ENCODE data around the gene CDH5. TPM values are rescaled to one million over a fixed set of nuclear protein-coding genes. Genes with fewer than 3 reads are reported as not detected.

CDH5 gene
- total and polyA plus RNA-seq, 9 donors, result 50.9 to 100 (median 88.7) TPM

DNA sequence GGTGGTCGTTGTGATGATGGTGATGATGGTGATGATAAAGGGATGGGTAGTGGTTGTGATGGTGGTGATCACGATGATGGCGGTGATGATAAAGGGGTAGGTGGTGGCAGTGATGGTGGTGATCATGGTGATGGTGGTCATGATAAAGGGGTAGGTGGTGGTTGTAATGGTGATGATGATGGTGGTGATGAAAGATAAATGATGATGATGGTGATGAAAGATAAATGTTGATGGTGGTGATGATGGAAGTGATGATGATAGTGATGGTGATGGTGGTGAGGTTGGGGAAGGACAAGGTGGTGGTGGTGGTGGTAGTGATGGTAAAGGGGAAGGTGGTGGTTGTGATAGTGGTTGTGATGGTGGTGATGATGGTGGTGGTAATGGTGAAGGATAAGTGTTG, 13.9 kb downstream of the CDH5 start:
- H3K4me1 ChIP-seq (ENCODE audit: control insufficient read depth, insufficient read depth, low read length), result peaks cover 21% of the 10 kb centered on the region
- no peaks in the 10 kb centered on the region for H3K9me3 ChIP-seq (replicated peaks; ENCODE audit: control insufficient read depth, low read depth, low read length)
- H3K27ac ChIP-seq (ENCODE audit: low read length), result no peak overlapping the region
- H3K27me3 ChIP-seq (ENCODE audit: control insufficient read depth, insufficient read depth, low read length), result no peaks in the 10 kb centered on the region
- 92% methylated on average over 3 of the region's 3 CpGs for WGBS (ENCODE audit: insufficient coverage)
- DNase-seq, result no peak
- no peak overlapping the region for H3K4me3 ChIP-seq (ENCODE audit: low read length)
- H3K36me3 ChIP-seq (ENCODE audit: control insufficient read depth, insufficient read depth, low read length), result no peaks in the 10 kb centered on the region

- no peak for DNase-seq
- H3K36me3 ChIP-seq (ENCODE audit: control insufficient read depth, insufficient read depth, low read length), result no peaks in the 10 kb centered on the region
- H3K9me3 ChIP-seq (replicated peaks; ENCODE audit: control insufficient read depth, low read depth, low read length), result no peaks in the 10 kb centered on the region
- peaks cover 15% of the 10 kb centered on the region for H3K4me1 ChIP-seq (ENCODE audit: control insufficient read depth, insufficient read depth, low read length)
- H3K27ac ChIP-seq (ENCODE audit: low read length), result peak overlapping the region; percentile 86
- no peak overlapping the region for H3K4me3 ChIP-seq (ENCODE audit: low read length)
- WGBS (ENCODE audit: insufficient coverage), result 79% methylated on average over 3 of the region's 5 CpGs
- peaks cover 2% of the 10 kb centered on the region for H3K27me3 ChIP-seq (ENCODE audit: control insufficient read depth, insufficient read depth, low read length)
Measured at GRCh38 chr16:66381585-66382170, 15.2 kb downstream of the CDH5 start.

GRCh38 chr16:66382171-66382965, 15.9 kb downstream of the CDH5 start:
- 62% methylated on average over 11 of the region's 13 CpGs for WGBS (ENCODE audit: insufficient coverage)
- H3K4me3 ChIP-seq (ENCODE audit: low read length), result no peak overlapping the region
- H3K4me1 ChIP-seq (ENCODE audit: control insufficient read depth, insufficient read depth, low read length), result peaks cover 14% of the 10 kb centered on the region

DNA sequence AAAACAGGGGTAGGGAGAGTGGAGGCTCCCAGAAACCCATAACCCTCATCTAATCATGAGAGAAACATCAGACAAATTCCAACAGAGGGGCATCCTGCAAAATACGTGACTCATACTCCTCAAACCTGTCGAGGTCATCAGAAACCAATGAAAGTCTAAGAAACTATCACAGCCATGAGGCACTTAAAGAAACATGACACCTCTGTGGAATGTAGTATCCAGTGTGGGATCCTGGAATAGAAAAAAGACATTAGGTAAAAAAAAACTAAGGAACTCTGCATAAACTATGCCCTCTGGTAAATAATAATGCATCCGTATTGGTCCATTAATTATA, 16.4 kb downstream of the CDH5 start:
- H3K27me3 ChIP-seq (ENCODE audit: control insufficient read depth, insufficient read depth, low read length), result peaks cover 2% of the 10 kb centered on the region
- H3K4me1 ChIP-seq (ENCODE audit: control insufficient read depth, insufficient read depth, low read length), result peaks cover 14% of the 10 kb centered on the region
- DNase-seq, result no peak
- H3K9me3 ChIP-seq (replicated peaks; ENCODE audit: control insufficient read depth, low read depth, low read length), result no peaks in the 10 kb centered on the region
- no CpG with 5 or more reads among the region's 3 CpGs for WGBS (ENCODE audit: insufficient coverage)
- peak overlapping the region; percentile 89 for H3K27ac ChIP-seq (ENCODE audit: low read length)
- no peak overlapping the region for H3K4me3 ChIP-seq (ENCODE audit: low read length)
- no peaks in the 10 kb centered on the region for H3K36me3 ChIP-seq (ENCODE audit: control insufficient read depth, insufficient read depth, low read length)

More at GRCh38 chr16:66382171-66382965, 15.9 kb downstream of the CDH5 start:
- peak overlapping the region; percentile 89 for H3K27ac ChIP-seq (ENCODE audit: low read length)
- H3K9me3 ChIP-seq (replicated peaks; ENCODE audit: control insufficient read depth, low read depth, low read length), result no peaks in the 10 kb centered on the region
- peaks cover 2% of the 10 kb centered on the region for H3K27me3 ChIP-seq (ENCODE audit: control insufficient read depth, insufficient read depth, low read length)
- peak; percentile 62 for DNase-seq
- no peaks in the 10 kb centered on the region for H3K36me3 ChIP-seq (ENCODE audit: control insufficient read depth, insufficient read depth, low read length)

GRCh38 chr16:66383551-66383950, 17.1 kb downstream of the CDH5 start:
- 90% methylated on average over 4 of the region's 4 CpGs for WGBS (ENCODE audit: insufficient coverage)
- Histone ChIP-seq H3K36me3 (ENCODE audit: control insufficient read depth, insufficient read depth, low read length) (no peaks in the 10 kb centered on the region), H3K27me3 (ENCODE audit: control insufficient read depth, insufficient read depth, low read length) (peaks cover 2% of the 10 kb centered on the region), H3K9me3 (replicated peaks; ENCODE audit: control insufficient read depth, low read depth, low read length) (no peaks in the 10 kb centered on the region), H3K4me3 (ENCODE audit: low read length) (no peak overlapping the region), H3K4me1 (ENCODE audit: control insufficient read depth, insufficient read depth, low read length) (peaks cover 14% of the 10 kb centered on the region), H3K27ac (ENCODE audit: low read length) (peak overlapping the region; percentile 89)
- DNase-seq, result no peak

GRCh38 chr16:66385415-66385814, 18.9 kb downstream of the CDH5 start:
- Histone ChIP-seq H3K27me3 (ENCODE audit: control insufficient read depth, insufficient read depth, low read length) (peaks cover 2% of the 10 kb centered on the region), H3K27ac (ENCODE audit: low read length) (no peak overlapping the region), H3K36me3 (ENCODE audit: control insufficient read depth, insufficient read depth, low read length) (no peaks in the 10 kb centered on the region), H3K4me1 (ENCODE audit: control insufficient read depth, insufficient read depth, low read length) (peaks cover 14% of the 10 kb centered on the region), H3K9me3 (replicated peaks; ENCODE audit: control insufficient read depth, low read depth, low read length) (no peaks in the 10 kb centered on the region), H3K4me3 (ENCODE audit: low read length) (no peak overlapping the region)
- DNase-seq, result no peak
- 100% methylated on average over 1 of the region's 4 CpGs for WGBS (ENCODE audit: insufficient coverage)

GRCh38 chr16:66386629-66387622, 20.4 kb downstream of the CDH5 start:
- Histone ChIP-seq H3K4me3 (ENCODE audit: low read length) (no peak overlapping the region), H3K4me1 (ENCODE audit: control insufficient read depth, insufficient read depth, low read length) (peaks cover 12% of the 10 kb centered on the region), H3K27ac (ENCODE audit: low read length) (no peak overlapping the region), H3K27me3 (ENCODE audit: control insufficient read depth, insufficient read depth, low read length) (peaks cover 2% of the 10 kb centered on the region), H3K9me3 (replicated peaks; ENCODE audit: control insufficient read depth, low read depth, low read length) (no peaks in the 10 kb centered on the region), H3K36me3 (ENCODE audit: control insufficient read depth, insufficient read depth, low read length) (no peaks in the 10 kb centered on the region)
- WGBS (ENCODE audit: insufficient coverage), result 92% methylated on average over 13 of the region's 20 CpGs
- no peak for DNase-seq

- no CpG with 5 or more reads among the region's 2 CpGs for WGBS (ENCODE audit: insufficient coverage)
- DNase-seq, result no peak
- H3K9me3 ChIP-seq (replicated peaks; ENCODE audit: control insufficient read depth, low read depth, low read length), result no peaks in the 10 kb centered on the region
- no peak overlapping the region for H3K27ac ChIP-seq (ENCODE audit: low read length)
- peaks cover 5% of the 10 kb centered on the region for H3K4me1 ChIP-seq (ENCODE audit: control insufficient read depth, insufficient read depth, low read length)
- no peaks in the 10 kb centered on the region for H3K36me3 ChIP-seq (ENCODE audit: control insufficient read depth, insufficient read depth, low read length)
- no peak overlapping the region for H3K4me3 ChIP-seq (ENCODE audit: low read length)
- peaks cover 2% of the 10 kb centered on the region for H3K27me3 ChIP-seq (ENCODE audit: control insufficient read depth, insufficient read depth, low read length)
Measured at GRCh38 chr16:66387817-66388332, 21.4 kb downstream of the CDH5 start.

GRCh38 chr16:66388350-66389139, 22.1 kb downstream of the CDH5 start:
- Histone ChIP-seq H3K4me1 (ENCODE audit: control insufficient read depth, insufficient read depth, low read length) (peaks cover 2% of the 10 kb centered on the region), H3K27me3 (ENCODE audit: control insufficient read depth, insufficient read depth, low read length) (peaks cover 2% of the 10 kb centered on the region), H3K9me3 (replicated peaks; ENCODE audit: control insufficient read depth, low read depth, low read length) (no peaks in the 10 kb centered on the region), H3K27ac (ENCODE audit: low read length) (no peak overlapping the region), H3K4me3 (ENCODE audit: low read length) (no peak overlapping the region), H3K36me3 (ENCODE audit: control insufficient read depth, insufficient read depth, low read length) (no peaks in the 10 kb centered on the region)
- DNase-seq, result no peak
- WGBS (ENCODE audit: insufficient coverage), result 88% methylated on average over 2 of the region's 6 CpGs
